Esophagus squamous epithelium (tissue), 5 donors: ENCODE data around the gene QRSL1. TPM values are rescaled to one million over a fixed set of nuclear protein-coding genes. Genes with fewer than 3 reads are reported as not detected.

ENCODE experiments used
- DNase-seq: peaks from one replicate; lab custom pipeline; 2025; lab: John Stamatoyannopoulos, UW
- H3K27ac ChIP-seq, 4 donors: fragments of 200-600 bp; sonication (generic); one replicate each; pipeline ENCODE4 v1.5.1; 2016 to 2019; ENCODE audit warnings: mild to moderate bottlenecking in 1 of 4
- H3K27me3 ChIP-seq, 4 donors: fragments of 200-600 bp; sonication (generic); 1 replicate in 3 of 4; 2 replicates in 1 of 4; pipeline versions ENCODE4 v1.5.1 to v1.6.0; 2017 to 2021; ENCODE audit warnings: antibody characterized with exemption in 1 of 4
- H3K36me3 ChIP-seq, 3 donors: fragments of 200-600 bp; sonication (generic); one replicate each; pipeline ENCODE4 v1.5.1; 2016 to 2019
- H3K4me1 ChIP-seq, 3 donors: fragments of 200-600 bp; sonication (generic); one replicate each; pipeline ENCODE4 v1.5.1; 2017 to 2019
- H3K4me3 ChIP-seq, 4 donors: fragments of 200-600 bp; sonication (generic); 1 replicate in 3 of 4; 2 replicates in 1 of 4; pipeline ENCODE4 v1.5.1; 2016 to 2019; ENCODE audit warnings: mild to moderate bottlenecking in 2 of 4, moderate library complexity in 1 of 4
- H3K9me3 ChIP-seq, 3 donors: fragments of 200-600 bp; sonication (generic); one replicate each; pipeline ENCODE4 v1.5.1; 2016 to 2019
- POLR2A ChIP-seq, 4 donors: fragments of 450-650 bp; IDR thresholded peaks; one replicate each; pipeline ENCODE4 v1.6.1; 2017; ENCODE audit warnings: antibody characterized with exemption in 4 of 4, mild to moderate bottlenecking in 4 of 4, moderate library complexity in 3 of 4
- WGBS, 2 donors: methylation state at CpG; one replicate each; pipeline ENCODE4 v1.1.5; 2018; 5-methylcytosine and 5-hydroxymethylcytosine counted together
- intact Hi-C: fragments of 100-400 bp; cut with DNase I; formaldehyde crosslinking; loops from one replicate; pipeline ENCODE4 v1.15.0; 2022
- total RNA-seq, 4 donors: library from RNA; depleted of rRNA; stranded (reverse); fragments of >200 nt; gene quantifications; one replicate each; pipeline ENCODE4 v1.1.0, GENCODE V29; 2016
- TF ChIP-seq, protein P1 (sequence below), 6 experiments: fragments of 450-650 bp in 4 of 6; fragments of 200-600 bp in 2 of 6; sonication (generic) in 2 of 6; IDR thresholded peaks; one replicate each; pipeline ENCODE4 v1.5.1; 2016 to 2019; ENCODE audit warnings: antibody characterized with exemption in 6 of 6, mild to moderate bottlenecking in 4 of 6, moderate library complexity in 4 of 6
- donor health status: DM: yes; HTN: yes; CAD: no.

The QRSL1 gene
- total RNA-seq, 4 donors from 2014 or later: 4.8 to 11.1 (median 9.3) TPM

DNA sequence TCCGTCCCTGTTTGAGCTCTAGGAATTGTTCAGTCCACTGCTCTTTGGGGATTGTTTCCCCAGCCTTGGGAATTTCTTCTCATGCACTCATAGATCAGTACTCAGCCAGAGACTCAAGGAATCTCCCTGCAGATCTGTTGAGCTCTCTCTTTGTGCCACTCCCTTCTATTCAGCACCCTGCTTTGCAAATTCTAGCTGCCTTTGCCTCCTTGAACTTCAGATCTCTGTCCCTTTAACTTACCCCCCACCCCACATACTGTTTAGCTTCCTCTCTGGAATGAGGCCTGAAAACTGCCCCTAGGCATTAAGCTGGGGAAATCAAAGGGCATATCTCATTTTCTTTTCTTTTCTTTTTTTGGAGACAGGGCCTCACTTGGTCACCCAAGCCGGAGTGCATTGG is 30.5 kb downstream of the QRSL1 start:
- whole genome bisulfite sequencing, 2 donors: 85 to 90% methylated on average over 2 of the region's 2 CpGs
- Histone ChIP-seq H3K4me1 (peaks cover 0 to 6% (median 0%) of the 10 kb centered on the region in 3 donors), H3K9me3 (peaks cover 4 to 21% (median 13%) of the 10 kb centered on the region in 3 donors), H3K36me3 (peaks cover 5 to 93% (median 8%) of the 10 kb centered on the region in 3 donors), H3K4me3 (no peak overlapping the region), H3K27me3 (no peaks in the 10 kb centered on the region), H3K27ac (no peak overlapping the region)
- TF ChIP-seq POLR2A (IDR thresholded peaks at IDR 0.05): no peak
- TF ChIP-seq, protein P1, sequence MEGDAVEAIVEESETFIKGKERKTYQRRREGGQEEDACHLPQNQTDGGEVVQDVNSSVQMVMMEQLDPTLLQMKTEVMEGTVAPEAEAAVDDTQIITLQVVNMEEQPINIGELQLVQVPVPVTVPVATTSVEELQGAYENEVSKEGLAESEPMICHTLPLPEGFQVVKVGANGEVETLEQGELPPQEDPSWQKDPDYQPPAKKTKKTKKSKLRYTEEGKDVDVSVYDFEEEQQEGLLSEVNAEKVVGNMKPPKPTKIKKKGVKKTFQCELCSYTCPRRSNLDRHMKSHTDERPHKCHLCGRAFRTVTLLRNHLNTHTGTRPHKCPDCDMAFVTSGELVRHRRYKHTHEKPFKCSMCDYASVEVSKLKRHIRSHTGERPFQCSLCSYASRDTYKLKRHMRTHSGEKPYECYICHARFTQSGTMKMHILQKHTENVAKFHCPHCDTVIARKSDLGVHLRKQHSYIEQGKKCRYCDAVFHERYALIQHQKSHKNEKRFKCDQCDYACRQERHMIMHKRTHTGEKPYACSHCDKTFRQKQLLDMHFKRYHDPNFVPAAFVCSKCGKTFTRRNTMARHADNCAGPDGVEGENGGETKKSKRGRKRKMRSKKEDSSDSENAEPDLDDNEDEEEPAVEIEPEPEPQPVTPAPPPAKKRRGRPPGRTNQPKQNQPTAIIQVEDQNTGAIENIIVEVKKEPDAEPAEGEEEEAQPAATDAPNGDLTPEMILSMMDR (IDR thresholded peaks at IDR 0.05): no peak
- intact Hi-C loops: no loop called here
- no peak for DNase-seq

DNA sequence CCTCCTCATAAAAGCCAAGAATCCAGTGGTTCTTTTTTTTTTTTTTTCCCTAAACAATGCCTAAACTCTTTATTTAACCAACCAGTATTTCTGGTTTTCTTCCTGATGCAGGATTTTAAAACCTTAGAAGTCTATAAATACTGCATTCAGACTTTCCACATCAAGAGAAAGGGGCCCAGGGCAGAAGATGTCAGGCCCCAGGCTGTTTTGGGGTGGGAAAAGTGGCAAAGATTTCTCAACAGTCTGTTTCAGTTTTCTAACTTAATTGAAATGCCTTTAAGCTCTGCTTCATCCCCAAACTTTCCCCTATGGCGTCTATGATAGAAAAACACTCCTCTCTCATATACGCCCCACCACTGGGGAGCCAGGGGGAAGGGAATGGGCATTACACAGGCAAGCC is 33.1 kb downstream of the QRSL1 start:
- WGBS, 2 donors: 86 to 88% methylated on average over 2 of the region's 2 CpGs
- Histone ChIP-seq H3K4me1 (peaks cover 0 to 6% (median 0%) of the 10 kb centered on the region in 3 donors), H3K27me3 (no peaks in the 10 kb centered on the region), H3K4me3 (no peak overlapping the region), H3K9me3 (peaks cover 4 to 20% (median 13%) of the 10 kb centered on the region in 3 donors), H3K36me3 (peaks cover 0 to 86% (median 4%) of the 10 kb centered on the region in 3 donors), H3K27ac (no peak overlapping the region)
- TF ChIP-seq, protein P1 (IDR thresholded peaks at IDR 0.05): no peak
- TF ChIP-seq POLR2A (IDR thresholded peaks at IDR 0.05): no peak
- no peak for DNase-seq
- intact Hi-C loops: no loop called here

DNA sequence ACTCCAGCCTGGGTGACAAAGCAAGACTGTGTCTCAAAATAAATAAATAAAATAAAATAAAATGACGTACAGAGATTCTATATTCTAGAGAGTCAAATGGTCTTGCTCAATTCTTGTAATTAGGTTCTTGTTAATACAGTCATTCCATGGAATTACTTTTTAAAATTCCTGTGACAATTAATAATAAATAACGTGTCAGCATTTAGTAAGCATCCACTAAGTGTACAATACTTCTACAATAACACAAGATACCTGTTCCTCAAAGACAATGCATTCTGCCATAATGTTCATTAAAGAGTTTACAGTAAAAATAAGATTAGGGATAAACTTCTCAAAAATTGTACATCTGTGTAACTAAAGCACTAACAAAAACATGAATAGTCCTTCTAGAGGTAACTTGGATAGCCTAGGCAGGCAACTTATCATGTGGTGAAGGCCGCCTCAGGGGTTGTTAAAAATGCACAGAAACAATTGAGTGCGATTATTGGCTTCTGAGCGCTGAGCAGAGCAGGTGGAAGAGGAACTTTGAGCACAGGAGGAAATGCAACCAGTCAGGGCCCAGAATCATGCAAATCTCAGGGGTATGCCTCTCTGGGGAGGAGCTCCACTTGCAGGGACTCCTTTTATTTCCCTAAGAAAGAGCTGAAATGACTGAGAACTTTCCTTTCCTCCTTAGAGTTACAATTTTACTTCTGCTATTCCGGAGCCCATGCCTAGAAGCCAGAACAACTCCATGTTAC is 37.1 kb downstream of the QRSL1 start:
- H3K4me1 ChIP-seq: peaks cover 0 to 6% (median 0%) of the 10 kb centered on the region in 3 donors
- H3K36me3 ChIP-seq: peaks cover 0 to 48% (median 0%) of the 10 kb centered on the region in 3 donors
- H3K27me3 ChIP-seq: no peaks in the 10 kb centered on the region
- H3K9me3 ChIP-seq: no peaks in the 10 kb centered on the region
- no peak overlapping the region for H3K4me3 ChIP-seq
- intact Hi-C loops: no loop called here
- 81 to 84% methylated on average over 6 of the region's 6 CpGs for WGBS, 2 donors
- H3K27ac ChIP-seq: no peak overlapping the region
- DNase-seq: no peak
- TF ChIP-seq, protein P1 (IDR thresholded peaks at IDR 0.05): no peak
- TF ChIP-seq POLR2A (IDR thresholded peaks at IDR 0.05): no peak

DNA sequence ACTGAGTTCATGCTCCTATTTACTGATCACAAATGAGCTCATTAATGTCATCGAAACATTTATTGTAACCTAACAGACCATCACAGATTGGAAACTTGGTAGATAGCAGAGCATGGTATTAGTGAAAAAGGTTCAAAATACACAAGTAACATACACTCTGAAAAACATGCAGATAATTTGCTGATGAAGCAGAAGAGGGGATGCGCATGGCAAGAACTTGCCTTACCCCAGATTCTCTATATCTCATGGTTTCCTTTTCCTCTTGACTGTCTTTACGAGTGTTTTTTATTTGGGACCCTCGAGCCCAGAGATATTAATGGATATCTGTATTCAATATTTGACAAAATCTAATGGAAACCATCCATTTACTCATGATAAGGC is 37.6 kb downstream of the QRSL1 start:
- no peak for DNase-seq
- H3K27ac ChIP-seq: no peak overlapping the region
- peaks cover 0 to 4% (median 0%) of the 10 kb centered on the region in 3 donors for H3K4me1 ChIP-seq
- no peaks in the 10 kb centered on the region for H3K9me3 ChIP-seq
- H3K4me3 ChIP-seq: no peak overlapping the region
- intact Hi-C loops: no loop called here
- WGBS, 2 donors: 88 to 100% methylated on average over 4 of the region's 4 CpGs
- H3K36me3 ChIP-seq: peaks cover 0 to 48% (median 0%) of the 10 kb centered on the region in 3 donors
- H3K27me3 ChIP-seq: no peaks in the 10 kb centered on the region
- TF ChIP-seq, protein P1 (IDR thresholded peaks at IDR 0.05): no peak
- no peak for TF ChIP-seq POLR2A (IDR thresholded peaks at IDR 0.05)

GRCh38 chr6:106670236-106670635 is 40.9 kb downstream of the QRSL1 start:
- Histone ChIP-seq H3K4me1 (no peaks in the 10 kb centered on the region), H3K27ac (no peak overlapping the region), H3K4me3 (no peak overlapping the region), H3K9me3 (no peaks in the 10 kb centered on the region), H3K27me3 (no peaks in the 10 kb centered on the region), H3K36me3 (peaks cover 0 to 16% (median 0%) of the 10 kb centered on the region in 3 donors)
- 87 to 91% methylated on average over 6 of the region's 6 CpGs for WGBS, 2 donors
- TF ChIP-seq, protein P1 (IDR thresholded peaks at IDR 0.05): no peak
- TF ChIP-seq POLR2A (IDR thresholded peaks at IDR 0.05): no peak
- intact Hi-C loops: no loop called here
- DNase-seq: no peak
